ENCODE measurements around the gene ZCCHC2.

Gene ZCCHC2

GRCh38 chr18:62610351-62610700 is 87.5 kb downstream of the ZCCHC2 start:
- Histone ChIP-seq H3K4me3 (ENCODE audit: low read length) (no peak overlapping the region), H3K27ac (ENCODE audit: low read depth, low read length) (no peak overlapping the region), H3K9ac (ENCODE audit: low read length) (no peak overlapping the region)

GRCh38 chr18:62610701-62611411 is 88.0 kb downstream of the ZCCHC2 start:
- no peaks in the 10 kb centered on the region for H3K4me1 ChIP-seq (ENCODE audit: control insufficient read depth, insufficient read depth, low read length)
- peaks cover 3% of the 10 kb centered on the region for H3K27me3 ChIP-seq (ENCODE audit: control insufficient read depth, insufficient read depth, low read length)
- no peaks in the 10 kb centered on the region for H3K36me3 ChIP-seq (ENCODE audit: control insufficient read depth, insufficient read depth, low read length)
- H3K9ac ChIP-seq (ENCODE audit: low read length), result no peak overlapping the region
- H3K27ac ChIP-seq (ENCODE audit: low read depth, low read length), result no peak overlapping the region
- no peak overlapping the region for H3K4me3 ChIP-seq (ENCODE audit: low read length)

More at GRCh38 chr18:62610351-62610700, 87.5 kb downstream of the ZCCHC2 start:
- Histone ChIP-seq H3K36me3 (ENCODE audit: control insufficient read depth, insufficient read depth, low read length) (no peaks in the 10 kb centered on the region), H3K4me1 (ENCODE audit: control insufficient read depth, insufficient read depth, low read length) (no peaks in the 10 kb centered on the region), H3K27me3 (ENCODE audit: control insufficient read depth, insufficient read depth, low read length) (peaks cover 3% of the 10 kb centered on the region)

GRCh38 chr18:62611453-62612288 is 88.8 kb downstream of the ZCCHC2 start:
- no peak overlapping the region for H3K27ac ChIP-seq (ENCODE audit: low read depth, low read length)
- no peak overlapping the region for H3K9ac ChIP-seq (ENCODE audit: low read length)
- no peak overlapping the region for H3K4me3 ChIP-seq (ENCODE audit: low read length)
- H3K4me1 ChIP-seq (ENCODE audit: control insufficient read depth, insufficient read depth, low read length), result no peaks in the 10 kb centered on the region
- peaks cover 3% of the 10 kb centered on the region for H3K27me3 ChIP-seq (ENCODE audit: control insufficient read depth, insufficient read depth, low read length)
- no peaks in the 10 kb centered on the region for H3K36me3 ChIP-seq (ENCODE audit: control insufficient read depth, insufficient read depth, low read length)

- Histone ChIP-seq H3K4me3 (ENCODE audit: low read length) (no peak overlapping the region), H3K27me3 (ENCODE audit: control insufficient read depth, insufficient read depth, low read length) (peaks cover 3% of the 10 kb centered on the region), H3K36me3 (ENCODE audit: control insufficient read depth, insufficient read depth, low read length) (no peaks in the 10 kb centered on the region), H3K27ac (ENCODE audit: low read depth, low read length) (no peak overlapping the region), H3K4me1 (ENCODE audit: control insufficient read depth, insufficient read depth, low read length) (no peaks in the 10 kb centered on the region), H3K9ac (ENCODE audit: low read length) (no peak overlapping the region)
Observed at GRCh38 chr18:62612289-62612645, 89.4 kb downstream of the ZCCHC2 start.

- Histone ChIP-seq H3K4me3 (ENCODE audit: low read length) (no peak overlapping the region), H3K9ac (ENCODE audit: low read length) (no peak overlapping the region), H3K27ac (ENCODE audit: low read depth, low read length) (no peak overlapping the region), H3K4me1 (ENCODE audit: control insufficient read depth, insufficient read depth, low read length) (no peaks in the 10 kb centered on the region), H3K27me3 (ENCODE audit: control insufficient read depth, insufficient read depth, low read length) (peaks cover 3% of the 10 kb centered on the region), H3K36me3 (ENCODE audit: control insufficient read depth, insufficient read depth, low read length) (no peaks in the 10 kb centered on the region)
Observed at GRCh38 chr18:62612776-62613175, 90.0 kb downstream of the ZCCHC2 start.

- Histone ChIP-seq H3K27ac (ENCODE audit: low read depth, low read length) (no peak overlapping the region), H3K4me3 (ENCODE audit: low read length) (no peak overlapping the region), H3K4me1 (ENCODE audit: control insufficient read depth, insufficient read depth, low read length) (no peaks in the 10 kb centered on the region), H3K9ac (ENCODE audit: low read length) (no peak overlapping the region), H3K27me3 (ENCODE audit: control insufficient read depth, insufficient read depth, low read length) (peaks cover 3% of the 10 kb centered on the region), H3K36me3 (ENCODE audit: control insufficient read depth, insufficient read depth, low read length) (no peaks in the 10 kb centered on the region)
Observed at GRCh38 chr18:62614494-62614893, 91.7 kb downstream of the ZCCHC2 start.

GRCh38 chr18:62616331-62616805 is 93.5 kb downstream of the ZCCHC2 start:
- no peaks in the 10 kb centered on the region for H3K36me3 ChIP-seq (ENCODE audit: control insufficient read depth, insufficient read depth, low read length)
- no peak overlapping the region for H3K4me3 ChIP-seq (ENCODE audit: low read length)
- H3K9ac ChIP-seq (ENCODE audit: low read length), result no peak overlapping the region
- H3K27me3 ChIP-seq (ENCODE audit: control insufficient read depth, insufficient read depth, low read length), result peaks cover 3% of the 10 kb centered on the region
- H3K4me1 ChIP-seq (ENCODE audit: control insufficient read depth, insufficient read depth, low read length), result no peaks in the 10 kb centered on the region
- peak overlapping the region; percentile 30 for H3K27ac ChIP-seq (ENCODE audit: low read depth, low read length)

- H3K36me3 ChIP-seq (ENCODE audit: control insufficient read depth, insufficient read depth, low read length), result no peaks in the 10 kb centered on the region
- H3K4me3 ChIP-seq (ENCODE audit: low read length), result no peak overlapping the region
- H3K9ac ChIP-seq (ENCODE audit: low read length), result no peak overlapping the region
- no peak overlapping the region for H3K27ac ChIP-seq (ENCODE audit: low read depth, low read length)
- H3K27me3 ChIP-seq (ENCODE audit: control insufficient read depth, insufficient read depth, low read length), result no peaks in the 10 kb centered on the region
- H3K4me1 ChIP-seq (ENCODE audit: control insufficient read depth, insufficient read depth, low read length), result no peaks in the 10 kb centered on the region
Observed at GRCh38 chr18:62617793-62618591, 95.2 kb downstream of the ZCCHC2 start.

- Histone ChIP-seq H3K4me1 (ENCODE audit: control insufficient read depth, insufficient read depth, low read length) (no peaks in the 10 kb centered on the region), H3K27ac (ENCODE audit: low read depth, low read length) (no peak overlapping the region), H3K36me3 (ENCODE audit: control insufficient read depth, insufficient read depth, low read length) (no peaks in the 10 kb centered on the region), H3K9ac (ENCODE audit: low read length) (no peak overlapping the region), H3K27me3 (ENCODE audit: control insufficient read depth, insufficient read depth, low read length) (no peaks in the 10 kb centered on the region), H3K4me3 (ENCODE audit: low read length) (no peak overlapping the region)
Observed at GRCh38 chr18:62618735-62619134, 95.9 kb downstream of the ZCCHC2 start.

GRCh38 chr18:62621546-62621945 is 98.7 kb downstream of the ZCCHC2 start:
- H3K36me3 ChIP-seq (ENCODE audit: control insufficient read depth, insufficient read depth, low read length), result no peaks in the 10 kb centered on the region
- H3K27ac ChIP-seq (ENCODE audit: low read depth, low read length), result no peak overlapping the region

GRCh38 chr18:62625019-62625418 is 102.2 kb downstream of the ZCCHC2 start:
- no peaks in the 10 kb centered on the region for H3K27me3 ChIP-seq (ENCODE audit: control insufficient read depth, insufficient read depth, low read length)
- no peaks in the 10 kb centered on the region for H3K36me3 ChIP-seq (ENCODE audit: control insufficient read depth, insufficient read depth, low read length)
- no peak overlapping the region for H3K4me3 ChIP-seq (ENCODE audit: low read length)
- H3K4me1 ChIP-seq (ENCODE audit: control insufficient read depth, insufficient read depth, low read length), result no peaks in the 10 kb centered on the region
- no peak overlapping the region for H3K27ac ChIP-seq (ENCODE audit: low read depth, low read length)
- no peak overlapping the region for H3K9ac ChIP-seq (ENCODE audit: low read length)

More at GRCh38 chr18:62621546-62621945, 98.7 kb downstream of the ZCCHC2 start:
- Histone ChIP-seq H3K27me3 (ENCODE audit: control insufficient read depth, insufficient read depth, low read length) (no peaks in the 10 kb centered on the region), H3K4me1 (ENCODE audit: control insufficient read depth, insufficient read depth, low read length) (no peaks in the 10 kb centered on the region), H3K4me3 (ENCODE audit: low read length) (no peak overlapping the region), H3K9ac (ENCODE audit: low read length) (no peak overlapping the region)

Data from rectal smooth muscle tissue (tissue), 1 donor.